ENCODE measurements around the gene PUM1.

The PUM1 gene

GRCh38 chr1:31027693-31028526, 37.6 kb downstream of the PUM1 start:
- DNase-seq, result no peak

- DNase-seq, result no peak
These were observed 43.3 kb downstream of the PUM1 start for GRCh38 chr1:31022259-31022658.

- no peak for DNase-seq
These were observed 45.3 kb downstream of the PUM1 start for GRCh38 chr1:31020007-31020790.

- DNase-seq, result no peak
These were observed 46.1 kb downstream of the PUM1 start for GRCh38 chr1:31019401-31019800.

DNA sequence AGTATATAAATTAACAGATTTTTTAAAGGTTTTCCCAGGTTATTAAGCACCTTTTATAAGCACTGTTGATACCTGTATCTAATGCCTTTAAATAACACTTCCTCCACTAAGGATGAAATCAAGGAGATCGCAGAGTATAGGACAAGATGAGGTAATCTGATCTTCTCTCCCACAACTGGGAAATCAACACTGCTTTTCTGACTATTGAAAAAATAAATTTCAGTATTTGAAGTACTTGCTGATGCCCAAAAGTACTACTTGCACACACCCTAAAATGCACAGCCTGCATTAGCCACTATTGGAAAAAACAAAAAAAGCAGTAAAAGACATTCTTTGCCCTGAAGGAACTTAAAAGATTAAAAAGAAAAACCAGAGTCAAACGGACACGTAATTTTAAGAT, 48.6 kb downstream of the PUM1 start:
- DNase-seq, result no peak

GRCh38 chr1:31013187-31013864, 52.2 kb downstream of the PUM1 start:
- no peak for DNase-seq

DNA sequence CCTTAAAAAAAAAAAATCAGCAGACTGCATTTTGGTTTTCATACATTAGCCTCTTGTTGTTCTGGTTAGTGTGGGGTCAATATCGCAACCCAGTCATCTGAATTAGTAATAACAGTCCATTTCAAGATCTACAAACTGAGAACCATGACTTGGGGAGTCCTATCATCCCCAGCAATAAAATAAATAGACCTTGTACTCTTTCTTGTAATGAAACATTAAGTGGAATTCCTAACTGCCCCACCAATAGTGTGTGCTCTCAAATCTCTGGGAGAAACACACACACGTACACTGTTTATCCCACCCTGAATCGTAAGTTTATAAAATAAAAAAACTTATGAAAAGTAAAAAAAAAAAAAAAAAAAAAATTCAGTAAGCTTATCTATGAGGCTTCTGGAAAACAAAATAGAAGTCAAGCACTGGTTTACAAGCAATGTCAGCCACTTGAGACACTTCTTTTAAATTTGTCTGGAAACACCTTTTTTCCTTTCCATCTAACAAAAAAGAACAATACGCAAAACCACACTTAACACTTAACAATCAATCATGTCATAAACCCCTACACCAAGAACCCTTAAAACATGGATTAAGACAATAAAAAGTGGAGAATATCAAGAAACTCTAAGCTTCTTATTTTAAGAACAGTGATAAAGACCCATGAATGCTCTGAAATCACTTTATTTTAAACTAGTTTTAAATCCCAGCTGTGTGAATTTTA, 53.1 kb downstream of the PUM1 start:
- DNase-seq, result no peak

GRCh38 chr1:31011719-31012118, 53.8 kb downstream of the PUM1 start:
- DNase-seq, result no peak

- no peak for DNase-seq
These were observed 55.2 kb downstream of the PUM1 start for GRCh38 chr1:31010086-31010989.

GRCh38 chr1:31007462-31007991, 58.0 kb downstream of the PUM1 start:
- DNase-seq, result no peak

GRCh38 chr1:31006747-31007146, 58.8 kb downstream of the PUM1 start:
- DNase-seq, result no peak

GRCh38 chr1:31005617-31006166, 59.8 kb downstream of the PUM1 start:
- DNase-seq, result no peak

DNA sequence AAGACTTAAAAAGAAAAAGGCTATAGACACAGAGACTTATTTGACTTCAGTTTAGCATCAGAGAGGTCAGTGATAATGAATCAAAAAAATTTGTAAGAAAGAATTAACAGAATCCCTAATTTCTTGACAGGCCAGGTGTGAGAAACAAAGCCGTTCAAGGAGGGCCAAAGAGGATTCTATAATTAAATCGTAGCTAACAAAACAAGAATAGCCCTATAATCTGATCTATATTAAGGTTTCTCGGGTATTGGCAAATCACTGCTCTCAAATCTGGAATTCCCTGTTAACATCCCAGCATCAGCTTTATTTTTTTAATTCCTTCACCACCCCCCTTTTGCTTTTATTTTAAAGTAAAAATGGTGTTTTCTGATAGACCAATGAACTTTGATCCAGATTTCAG, 60.3 kb downstream of the PUM1 start:
- DNase-seq, result no peak

DNA sequence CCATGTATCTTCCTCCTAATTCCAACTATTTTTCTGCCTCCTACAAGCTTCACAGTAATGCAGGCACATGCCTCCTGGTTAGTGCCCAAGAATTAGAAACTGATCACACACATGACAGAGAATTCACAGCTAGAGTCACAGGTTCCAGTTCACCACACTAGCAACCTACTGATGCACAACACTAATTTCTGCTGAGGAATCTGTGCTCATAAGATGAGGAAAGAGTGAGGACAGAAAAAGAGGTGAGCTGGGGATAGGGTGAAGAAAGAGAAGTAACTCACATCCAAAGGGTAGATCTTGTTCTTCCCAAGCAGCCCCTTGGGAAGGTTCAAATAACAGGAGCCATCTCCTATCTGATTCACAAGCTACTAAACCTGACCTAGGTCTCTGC, 61.3 kb downstream of the PUM1 start:
- no peak for DNase-seq

- DNase-seq, result no peak
These were observed 61.8 kb downstream of the PUM1 start for GRCh38 chr1:31003613-31004230.

- DNase-seq, result no peak
These were observed 65.2 kb downstream of the PUM1 start for GRCh38 chr1:31000301-31000700.

- no peak for DNase-seq
These were observed 66.6 kb downstream of the PUM1 start for GRCh38 chr1:30998887-30999286.

DNA sequence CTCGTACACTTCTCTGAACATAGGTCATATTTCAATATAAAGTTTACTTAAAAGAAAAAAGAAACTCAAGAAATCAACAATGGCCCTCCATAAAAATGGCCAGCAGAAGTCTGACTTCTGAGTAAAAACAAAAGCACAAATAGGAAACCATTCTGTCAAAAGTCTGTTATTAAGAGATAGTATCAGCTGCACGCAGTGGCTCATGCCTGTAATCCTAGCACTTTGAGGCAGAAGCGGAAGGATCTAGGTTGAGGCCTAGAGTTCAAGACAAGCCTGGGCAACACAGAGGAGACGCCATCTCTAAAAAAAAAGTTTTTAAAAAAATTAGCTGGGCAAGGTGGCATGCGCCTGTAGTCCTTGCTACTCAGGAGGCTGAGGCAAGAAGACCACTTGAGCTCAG, 67.3 kb downstream of the PUM1 start:
- no peak for DNase-seq

DNA sequence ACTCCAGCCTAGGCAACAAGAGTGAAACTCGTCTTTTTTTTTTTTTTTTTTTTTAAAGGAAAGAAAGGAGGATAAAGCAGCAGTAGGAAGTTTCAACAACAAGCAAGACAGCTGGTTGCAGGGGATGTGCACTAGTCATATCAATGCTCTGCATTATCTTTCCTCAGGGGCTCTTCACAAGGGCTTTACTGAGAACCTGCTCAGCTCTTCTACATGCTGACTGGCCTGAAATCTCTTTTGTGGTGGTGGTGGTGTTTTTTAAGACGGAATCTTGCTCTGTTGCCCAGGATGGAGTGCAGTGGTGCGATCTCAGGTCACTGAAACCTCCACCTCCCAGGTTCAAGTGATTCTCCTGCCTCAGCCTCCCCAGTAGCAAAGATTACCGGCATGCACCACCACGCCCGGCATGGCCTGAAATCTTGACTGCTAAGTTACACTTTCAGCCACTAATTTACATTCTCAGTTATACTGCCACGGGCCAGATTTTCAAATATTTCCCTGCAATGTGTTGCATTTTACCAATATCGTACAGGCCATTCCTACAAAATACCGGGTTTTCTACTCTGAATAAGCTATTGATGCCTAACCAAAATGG, 68.0 kb downstream of the PUM1 start:
- DNase-seq, result no peak

DNA sequence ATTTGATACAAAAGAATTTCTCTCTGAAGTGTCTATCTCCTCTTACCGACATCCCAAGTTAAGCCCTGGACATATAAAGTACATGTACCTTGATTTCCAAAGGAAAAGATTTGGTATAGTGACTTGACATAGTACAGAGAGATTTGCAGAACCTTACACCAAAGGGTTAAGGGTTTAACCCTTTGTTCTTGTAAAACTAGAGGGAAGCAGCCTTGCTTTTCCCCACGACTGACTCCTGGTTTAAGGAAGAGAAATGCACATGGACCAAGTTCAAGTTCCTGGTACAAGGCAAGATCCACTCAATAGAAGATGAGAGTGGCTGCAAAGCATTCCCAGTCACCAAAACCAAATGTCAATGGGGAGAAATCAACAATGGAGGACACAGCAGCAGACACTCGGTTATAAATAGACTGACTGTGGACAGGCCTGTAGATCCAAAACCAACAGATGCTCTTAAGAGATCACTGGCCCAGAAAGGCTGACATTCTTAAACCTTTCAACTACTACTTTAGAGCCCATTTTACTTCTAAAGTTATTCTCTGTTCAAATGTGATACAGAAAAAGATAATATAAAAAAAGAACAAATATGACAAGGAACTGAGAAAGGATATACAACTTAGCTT, 69.4 kb downstream of the PUM1 start:
- DNase-seq, result no peak

All from NCI-H1092 (cell line).